A375 (cell line): ENCODE results near the gene BTBD18. TPM values are rescaled to one million over a fixed set of nuclear protein-coding genes. Genes with fewer than 3 reads are reported as not detected.

Experiments used
- small RNA-seq: library from RNA; depleted of rRNA; stranded (forward); fragments of <200 nt; gene quantifications from one replicate; pipeline ENCODE3, GENCODE V24; 2014
- total RNA-seq: library from RNA; depleted of rRNA; stranded (reverse); fragments of >200 nt; shearing (Covaris generic); gene quantifications from 2 replicates; pipeline ENCODE4 v1.2.3, GENCODE V29; 2014; rRNA removed

Gene BTBD18, protein sequence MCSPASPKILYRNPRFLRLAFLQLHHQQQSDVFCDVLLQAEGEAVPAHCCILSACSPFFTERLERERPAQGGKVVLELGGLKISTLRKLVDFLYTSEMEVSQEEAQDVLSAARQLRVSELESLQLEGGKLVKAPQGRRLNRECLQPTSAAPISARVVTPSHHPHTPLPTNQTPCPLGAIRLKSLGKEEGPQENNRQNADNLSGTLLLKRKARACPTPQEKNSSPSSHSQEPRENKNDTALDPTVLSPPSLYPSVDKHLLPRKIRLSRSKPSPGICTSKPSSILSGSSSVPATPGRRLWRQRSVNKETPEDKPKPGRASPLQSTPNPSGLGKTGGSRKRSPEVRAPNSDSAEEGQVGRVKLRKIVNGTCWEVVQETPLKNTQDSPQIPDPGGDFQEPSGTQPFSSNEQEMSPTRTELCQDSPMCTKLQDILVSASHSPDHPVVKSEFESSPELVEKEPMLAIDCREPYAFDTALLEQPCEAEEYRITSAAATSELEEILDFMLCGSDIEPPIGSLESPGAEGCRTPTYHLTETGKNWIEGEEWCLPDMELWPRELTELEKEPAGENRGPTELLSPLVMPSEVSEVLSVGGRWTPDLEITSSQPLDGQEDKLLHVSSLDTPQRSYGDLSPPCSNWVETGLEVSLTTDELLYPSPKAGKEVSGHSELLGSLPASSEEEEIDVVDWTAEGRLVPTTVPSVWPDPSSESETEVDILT
- 0.04 and 0.13 TPM in 2 replicates for total RNA-seq

DNA sequence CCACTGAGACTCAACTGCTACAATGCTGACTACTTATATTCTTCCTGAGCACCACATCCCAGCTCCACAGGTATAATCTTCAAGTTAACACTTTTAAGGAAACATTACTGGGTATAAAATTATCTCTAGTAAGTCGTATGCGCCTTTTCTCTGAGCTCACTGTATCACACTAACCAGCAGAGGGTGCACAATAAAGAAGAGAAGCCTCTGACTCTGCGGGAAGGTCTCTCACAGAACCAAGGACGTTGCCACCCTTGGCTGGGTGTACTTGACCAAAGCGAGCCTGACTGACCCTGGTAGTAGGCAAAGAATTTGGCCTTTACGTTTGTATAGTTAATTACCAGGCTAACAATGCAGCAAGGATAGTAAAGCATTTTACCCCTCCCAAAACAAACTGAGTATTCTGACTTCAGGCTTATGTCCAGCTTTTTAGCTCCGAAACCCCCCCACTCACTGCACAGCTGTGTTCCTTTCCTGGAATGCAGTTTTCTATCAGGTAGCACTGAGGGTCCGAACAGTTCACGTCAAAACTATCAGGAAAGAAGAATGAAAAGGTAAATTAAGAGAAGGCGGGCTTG is at the start of gene BTBD18:
Gene BTBD18, minus strand, starts transcription at position 144 of the 578 bp plus-strand sequence. CDS start 631 bp downstream, outside the sequence.

DNA sequence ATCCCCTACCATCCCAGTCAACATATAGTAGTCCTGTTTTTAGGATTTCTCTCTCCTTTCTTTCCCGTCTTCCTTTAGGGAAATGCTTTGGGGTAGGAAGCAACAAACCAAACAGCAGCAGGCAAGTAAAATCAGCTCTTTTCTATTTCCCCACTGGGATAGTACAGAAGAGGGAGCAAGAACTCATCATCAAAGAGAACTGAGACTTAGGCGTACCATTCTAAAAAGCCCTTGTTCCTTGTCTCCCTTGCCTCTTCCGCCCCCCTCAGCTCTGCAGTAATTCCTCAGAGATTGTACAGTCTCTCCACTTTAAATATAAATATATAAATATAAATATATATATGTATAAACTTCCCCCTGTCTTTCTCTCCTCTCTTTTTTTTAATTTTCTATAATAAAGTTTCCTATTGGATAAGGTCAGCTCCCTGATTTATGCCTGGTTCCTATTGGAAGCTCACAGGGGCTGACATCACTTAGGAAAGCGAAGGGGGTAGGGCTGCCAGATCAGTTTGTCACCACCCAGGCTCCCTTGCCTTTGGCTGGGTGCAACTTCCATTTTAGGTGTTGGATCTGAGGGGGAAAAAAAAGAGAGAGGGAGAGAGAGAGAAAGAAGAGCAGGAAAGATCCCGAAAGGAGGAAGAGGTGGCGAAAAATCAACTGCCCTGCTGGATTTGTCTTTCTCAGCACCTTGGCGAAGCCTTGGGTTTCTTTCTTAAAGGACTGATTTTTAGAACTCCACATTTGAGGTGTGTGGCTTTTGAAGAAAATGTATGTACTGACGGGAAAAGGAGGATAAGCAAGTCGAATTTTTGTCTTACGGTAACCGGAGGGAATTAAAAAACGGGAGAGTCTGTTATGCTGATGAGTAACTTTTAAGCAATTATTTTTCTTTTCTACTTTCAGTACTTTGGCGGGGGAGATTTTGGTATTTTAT is 9.9 kb upstream of the BTBD18 start, which contains the start of gene CTNND1:
Gene CTNND1, plus strand, starts transcription at position 502 of the 934 bp plus-strand sequence. CDS start 29,677 bp downstream, outside the sequence.

DNA sequence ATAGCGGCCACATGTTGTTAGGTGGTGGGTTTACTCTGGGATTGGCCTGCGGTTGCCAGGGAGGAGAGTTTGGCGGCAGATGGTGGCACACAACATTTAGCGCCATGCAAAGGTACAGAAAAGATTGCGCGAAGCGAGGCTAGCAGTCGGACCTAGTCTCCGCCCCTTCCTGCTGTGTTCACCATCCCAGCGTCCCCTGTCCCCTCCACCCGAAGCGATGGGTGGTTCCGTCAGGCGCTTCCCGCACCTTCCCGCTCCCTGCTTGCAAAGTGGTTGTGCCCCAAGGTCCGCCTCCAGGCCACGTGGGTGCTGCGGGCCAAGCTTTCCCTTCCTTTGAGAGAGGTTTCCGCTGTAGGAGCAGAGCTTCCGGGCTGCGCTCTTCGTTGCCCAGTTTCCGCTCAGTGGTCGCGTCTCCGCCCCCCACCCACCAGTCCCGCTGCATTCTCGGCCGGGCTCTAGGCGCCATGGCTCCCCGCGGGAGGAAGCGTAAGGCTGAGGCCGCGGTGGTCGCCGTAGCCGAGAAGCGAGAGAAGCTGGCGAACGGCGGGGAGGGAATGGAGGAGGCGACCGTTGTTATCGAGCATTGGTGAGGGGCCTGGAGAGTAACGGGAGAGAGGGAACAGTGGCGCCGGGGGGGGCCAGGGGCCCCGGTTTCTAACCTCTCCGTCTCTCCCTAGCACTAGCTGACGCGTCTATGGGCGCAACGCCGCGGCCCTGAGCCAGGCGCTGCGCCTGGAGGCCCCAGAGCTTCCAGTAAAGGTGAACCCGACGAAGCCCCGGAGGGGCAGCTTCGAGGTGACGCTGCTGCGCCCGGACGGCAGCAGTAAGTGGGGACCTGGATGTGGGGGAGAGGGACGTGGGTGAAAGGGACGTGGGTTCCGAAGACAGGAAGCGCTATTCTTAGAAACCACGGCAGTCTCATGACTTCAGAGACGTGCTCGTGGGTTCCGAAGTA is 10.2 kb downstream of the BTBD18 start, which contains the start of gene SELENOH:
Gene SELENOH, plus strand, starts transcription at position 360 of the 955 bp plus-strand sequence. Its CDS starts 105 bp downstream, at position 465.

DNA sequence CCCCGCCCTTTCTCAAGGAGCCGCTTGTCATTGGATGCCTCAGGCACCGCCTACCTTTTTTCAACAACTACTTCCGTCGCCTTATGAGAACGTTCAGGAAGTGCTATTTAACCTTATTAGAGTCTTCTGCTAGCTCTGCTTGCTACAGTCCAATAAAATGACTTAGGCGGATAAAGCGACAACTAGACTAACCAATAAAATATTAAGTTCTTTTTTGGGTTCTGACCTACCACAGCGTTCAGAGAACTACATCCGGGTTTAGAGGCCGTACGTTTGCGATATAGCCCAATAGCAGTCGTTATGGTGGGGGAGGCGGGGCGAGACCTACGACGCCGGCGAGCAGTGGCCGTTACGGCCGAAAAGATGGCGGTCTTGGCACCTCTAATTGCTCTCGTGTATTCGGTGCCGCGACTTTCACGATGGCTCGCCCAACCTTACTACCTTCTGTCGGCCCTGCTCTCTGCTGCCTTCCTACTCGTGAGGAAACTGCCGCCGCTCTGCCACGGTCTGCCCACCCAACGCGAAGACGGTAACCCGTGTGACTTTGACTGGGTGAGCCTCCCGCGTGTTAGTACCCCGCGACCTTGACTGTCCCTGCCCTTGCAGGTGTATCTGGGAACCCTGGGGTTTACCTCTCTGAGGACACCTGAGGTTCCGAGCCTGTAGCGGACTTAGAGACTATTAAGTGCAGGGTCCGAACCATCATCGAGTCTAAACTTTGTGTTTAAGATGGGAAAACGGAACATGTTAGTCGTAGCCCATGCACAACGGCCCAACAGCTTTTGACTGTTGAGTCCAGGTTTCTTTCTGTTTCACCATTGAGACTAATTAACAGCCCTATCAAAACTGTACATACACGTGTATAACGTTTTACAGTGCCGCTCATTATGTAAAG is 39.1 kb downstream of the BTBD18 start, which contains the start of gene TMX2:
Gene TMX2, plus strand, starts transcription at position 338 of the 895 bp plus-strand sequence. Its CDS starts 26 bp downstream, at position 364.

DNA sequence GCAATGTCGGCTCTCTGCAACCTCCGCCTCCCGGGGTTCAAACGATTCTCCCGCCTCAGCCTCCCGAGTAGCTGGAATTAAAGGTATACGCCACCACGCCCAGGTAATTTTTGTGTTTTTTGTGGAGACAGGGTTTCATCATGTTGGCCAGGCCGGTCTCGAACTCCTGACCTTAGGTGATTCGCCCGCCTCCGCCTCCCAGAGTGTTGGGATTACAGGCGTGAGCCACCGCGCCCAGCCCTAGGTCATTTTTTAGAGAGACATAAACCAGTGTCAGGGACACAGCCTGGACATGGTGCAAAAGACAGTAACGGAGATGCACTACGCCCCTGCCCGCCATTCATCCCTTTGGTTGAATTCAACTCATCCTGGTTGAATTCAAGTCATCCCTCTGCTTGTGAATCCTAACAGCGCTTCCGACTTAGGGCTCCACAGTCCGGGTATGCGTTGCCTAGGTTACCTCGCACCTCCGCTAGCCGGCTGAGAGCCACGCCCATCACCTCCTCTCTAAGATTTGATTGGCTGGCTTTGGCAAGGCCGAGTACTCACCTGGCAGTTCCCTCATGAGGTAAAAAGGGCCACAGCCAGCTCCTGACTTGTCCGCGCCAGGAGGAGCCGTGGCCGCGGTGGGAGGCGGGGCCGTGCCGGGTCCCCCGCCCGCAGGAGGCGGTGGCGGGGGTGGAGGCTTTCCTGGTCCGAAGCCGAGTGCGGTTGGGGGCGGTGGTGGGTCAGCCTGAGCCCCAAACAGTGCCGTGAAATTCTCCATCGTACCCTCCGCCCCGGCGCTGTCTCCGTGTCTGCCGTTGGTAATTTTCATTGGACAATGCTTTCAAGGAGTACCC is 40.0 kb downstream of the BTBD18 start, which contains the start of gene MED19:
Gene MED19, minus strand, starts transcription at position 802 of the 842 bp plus-strand sequence. Its CDS starts 36 bp downstream, at position 766.

Small RNA genes lying within 50 kb of the gene (small RNA-seq; reads per million reads assigned to genes)
- gene AP001931.1: not detected
- not detected for gene TMX2-CTNND1

Other genes starting within 250 kb of the BTBD18 start
- 15.6 and 17.5 TPM in 2 replicates for gene SLC43A1, start 236.1 kb downstream of the BTBD18 start, total RNA-seq
- gene TIMM10, start 221.1 kb downstream of the BTBD18 start, total RNA-seq: 144 and 159 TPM in 2 replicates
- gene SMTNL1, start 214.2 kb downstream of the BTBD18 start, total RNA-seq: not detected in 2 replicates
- gene UBE2L6, start 184.1 kb downstream of the BTBD18 start, total RNA-seq: 48.8 and 52.1 TPM in 2 replicates
- gene SERPING1, start 154.1 kb downstream of the BTBD18 start, total RNA-seq: 0.42 TPM in 1 of 2 replicates, not detected in the other
- gene YPEL4, start 101.9 kb downstream of the BTBD18 start, total RNA-seq: 2.0 and 2.4 TPM in 2 replicates
- 21.2 and 23.4 TPM in 2 replicates for gene CLP1, start 94.1 kb downstream of the BTBD18 start, total RNA-seq
- gene ZDHHC5, start 83.7 kb downstream of the BTBD18 start, total RNA-seq: 34.0 and 44.5 TPM in 2 replicates
- gene MED19, start 39.6 kb downstream of the BTBD18 start, total RNA-seq: 28.5 and 33.3 TPM in 2 replicates
- gene TMX2, start 39.2 kb downstream of the BTBD18 start, total RNA-seq: 130 and 134 TPM in 2 replicates
- 363 and 391 TPM in 2 replicates for gene SELENOH, start 10.3 kb downstream of the BTBD18 start, total RNA-seq
- 98.3 and 102 TPM in 2 replicates for gene CTNND1, start 10.0 kb upstream of the BTBD18 start, total RNA-seq